WI38 (cell line): ENCODE data around the gene USP11.
A peak's percentile ranks its signal among the peaks of the same experiment; 100 is the strongest.

Experiments
- H3K4me3 ChIP-seq: 2 replicates; pipeline ENCODE4 v1.5.1; 2011; ENCODE audit warnings: low read depth, mild to moderate bottlenecking, control low read depth, low read length
- TF ChIP-seq, protein P1 (sequence below): IDR thresholded peaks from 2 replicates; pipeline ENCODE4 v1.5.1; 2012; ENCODE audit warnings: low read depth, mild to moderate bottlenecking, control low read depth, low read length

The USP11 gene

DNA sequence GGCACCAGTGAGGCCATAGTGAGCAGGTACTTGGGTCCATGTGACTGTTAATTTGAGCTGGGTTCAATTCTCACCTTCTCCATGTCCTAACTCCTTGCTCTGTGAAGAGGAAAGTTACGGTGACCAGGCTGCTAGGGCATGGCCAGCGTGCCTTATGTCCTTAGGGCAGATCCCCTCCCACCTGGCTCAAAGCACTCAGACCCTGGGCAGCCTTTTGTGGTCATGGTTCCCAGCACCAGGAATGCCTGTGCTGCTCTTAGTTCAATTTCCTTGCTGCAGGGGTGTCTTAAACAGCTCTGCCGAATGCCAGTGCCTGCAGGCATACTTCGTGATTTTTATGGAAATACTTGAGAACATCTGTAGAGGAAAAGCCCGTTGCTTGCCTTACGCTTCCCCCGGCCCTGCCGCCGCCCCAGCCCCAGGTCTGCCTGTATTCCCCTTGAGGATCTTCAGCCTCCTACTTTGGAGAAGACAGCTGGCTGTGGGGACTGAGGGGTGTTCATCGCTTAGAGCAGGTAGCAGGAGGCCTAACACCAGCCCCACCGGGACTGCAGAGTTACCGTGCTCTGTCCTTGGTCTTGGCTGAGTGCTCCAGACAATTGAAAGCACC lies 17.4 kb upstream of the USP11 start:
- H3K4me3 ChIP-seq = no peak overlapping the region
- TF ChIP-seq, protein P1, sequence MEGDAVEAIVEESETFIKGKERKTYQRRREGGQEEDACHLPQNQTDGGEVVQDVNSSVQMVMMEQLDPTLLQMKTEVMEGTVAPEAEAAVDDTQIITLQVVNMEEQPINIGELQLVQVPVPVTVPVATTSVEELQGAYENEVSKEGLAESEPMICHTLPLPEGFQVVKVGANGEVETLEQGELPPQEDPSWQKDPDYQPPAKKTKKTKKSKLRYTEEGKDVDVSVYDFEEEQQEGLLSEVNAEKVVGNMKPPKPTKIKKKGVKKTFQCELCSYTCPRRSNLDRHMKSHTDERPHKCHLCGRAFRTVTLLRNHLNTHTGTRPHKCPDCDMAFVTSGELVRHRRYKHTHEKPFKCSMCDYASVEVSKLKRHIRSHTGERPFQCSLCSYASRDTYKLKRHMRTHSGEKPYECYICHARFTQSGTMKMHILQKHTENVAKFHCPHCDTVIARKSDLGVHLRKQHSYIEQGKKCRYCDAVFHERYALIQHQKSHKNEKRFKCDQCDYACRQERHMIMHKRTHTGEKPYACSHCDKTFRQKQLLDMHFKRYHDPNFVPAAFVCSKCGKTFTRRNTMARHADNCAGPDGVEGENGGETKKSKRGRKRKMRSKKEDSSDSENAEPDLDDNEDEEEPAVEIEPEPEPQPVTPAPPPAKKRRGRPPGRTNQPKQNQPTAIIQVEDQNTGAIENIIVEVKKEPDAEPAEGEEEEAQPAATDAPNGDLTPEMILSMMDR = no peak

- TF ChIP-seq, protein P1 = no peak
- H3K4me3 ChIP-seq = no peak overlapping the region
Observed at GRCh38 chrX:47216393-47216925, 16.4 kb upstream of the USP11 start.

- H3K4me3 ChIP-seq = peak overlapping the region; percentile 38
- TF ChIP-seq, protein P1 = no peak
Observed at GRCh38 chrX:47217121-47217851, 15.5 kb upstream of the USP11 start.

- peak overlapping the region; percentile 77 for H3K4me3 ChIP-seq
- TF ChIP-seq, protein P1 = no peak
Observed at GRCh38 chrX:47217852-47218279, 14.9 kb upstream of the USP11 start.

- H3K4me3 ChIP-seq = peak within 1 kb of the TSS; percentile 77
- TF ChIP-seq, protein P1 = no peak
Observed at GRCh38 chrX:47218280-47218919, 14.4 kb upstream of the USP11 start, which contains the start of gene CDK16. CDK16 (plus strand) TSS chrX:47218681; CDS start chrX:47223558, 4,877 bp downstream.

DNA sequence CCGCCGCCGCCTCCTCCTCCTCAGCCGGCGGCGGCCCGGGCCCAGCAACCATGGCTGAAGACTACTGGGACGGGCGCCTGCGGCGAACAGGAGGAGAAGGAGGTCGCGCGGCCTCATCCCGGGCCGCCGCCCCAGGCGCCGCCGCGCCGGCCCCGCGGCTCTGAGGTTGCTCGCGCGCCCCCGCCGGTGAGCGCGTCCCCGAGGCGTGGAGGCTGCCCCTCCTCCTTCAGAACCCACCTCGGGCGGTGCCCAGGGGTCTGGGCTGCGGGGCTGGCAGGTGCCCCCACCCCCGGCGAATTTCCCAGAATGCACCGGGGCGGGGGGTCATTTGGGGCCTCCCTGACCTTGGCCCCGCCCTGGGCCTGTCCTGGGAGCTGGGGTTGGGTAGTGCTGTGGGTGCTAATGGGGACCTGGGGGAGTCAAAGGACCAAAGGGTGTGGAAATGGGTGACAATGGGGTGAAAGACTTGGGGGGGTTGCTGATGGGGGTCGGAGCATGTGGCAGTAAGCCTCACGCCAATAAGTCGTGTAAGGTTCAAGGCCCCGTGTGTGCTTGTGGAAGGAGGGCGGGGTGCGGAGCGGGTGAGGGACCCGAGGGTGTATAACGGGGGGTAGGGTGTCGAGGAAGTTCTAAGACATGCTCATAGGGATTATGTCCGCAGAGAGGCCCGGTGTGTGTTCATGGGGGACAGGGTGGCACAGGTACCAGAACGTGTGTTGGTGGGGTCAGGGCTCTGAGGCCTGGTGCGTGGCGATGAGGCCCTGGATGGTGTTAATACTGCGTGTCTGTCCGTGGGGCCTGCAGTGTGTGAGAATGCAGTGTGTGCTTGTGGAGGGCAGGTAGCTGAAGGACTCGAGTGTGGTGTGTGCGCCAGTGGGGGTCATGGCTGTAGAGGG lies 13.6 kb upstream of the USP11 start:
- TF ChIP-seq, protein P1 = no peak
- H3K4me3 ChIP-seq = peak overlapping the region; percentile 77
